RCC 7860 (cell line): ENCODE data around the gene NID2.
A peak's percentile ranks its signal among the peaks of the same experiment; 100 is the strongest.

Source experiments
- DNase-seq: peaks from one replicate; pipeline ENCODE4 v3.0.0-alpha.2; 2015; ENCODE audit warnings: low spot score
- FAIRE-seq: peaks from 2 replicates; lab custom pipeline; 2012; peaks lifted over from hg19 to GRCh38; lab: Jason Lieb, UNC

Gene NID2

GRCh38 chr14:52032204-52032801 lies 36.6 kb downstream of the NID2 start:
- DNase-seq = no peak
- no peak for FAIRE-seq

- FAIRE-seq (no peak), DNase-seq (peak; percentile 6)
Observed at GRCh38 chr14:52031781-52032180, 37.1 kb downstream of the NID2 start.

GRCh38 chr14:52029881-52030280 lies 39.0 kb downstream of the NID2 start:
- no peak for DNase-seq
- no peak for FAIRE-seq

GRCh38 chr14:52026901-52027300 lies 42.0 kb downstream of the NID2 start:
- DNase-seq (no peak), FAIRE-seq (no peak)

GRCh38 chr14:52026017-52026660 lies 42.7 kb downstream of the NID2 start:
- FAIRE-seq = no peak

GRCh38 chr14:52025310-52025709 lies 43.5 kb downstream of the NID2 start:
- DNase-seq (no peak), FAIRE-seq (no peak)

More at GRCh38 chr14:52026017-52026660, 42.7 kb downstream of the NID2 start:
- no peak for DNase-seq

- DNase-seq (no peak), FAIRE-seq (no peak)
Observed at GRCh38 chr14:52023518-52023917, 45.3 kb downstream of the NID2 start.

- FAIRE-seq = no peak
- no peak for DNase-seq
Observed at GRCh38 chr14:52021957-52022600, 46.8 kb downstream of the NID2 start.

- DNase-seq = no peak
- no peak for FAIRE-seq
Observed at GRCh38 chr14:52020866-52021717, 47.8 kb downstream of the NID2 start.

- no peak for FAIRE-seq
- DNase-seq = no peak
Observed at GRCh38 chr14:52020161-52020714, 48.6 kb downstream of the NID2 start.

- DNase-seq = no peak
- no peak for FAIRE-seq
Observed at GRCh38 chr14:52018970-52019369, 49.9 kb downstream of the NID2 start.

GRCh38 chr14:52018252-52018651 lies 50.6 kb downstream of the NID2 start:
- DNase-seq = no peak
- no peak for FAIRE-seq

- no peak for DNase-seq
- FAIRE-seq = no peak
Observed at GRCh38 chr14:52015411-52016030, 53.3 kb downstream of the NID2 start.

- no peak for DNase-seq
- FAIRE-seq = no peak
Observed at GRCh38 chr14:52014601-52015267, 54.1 kb downstream of the NID2 start.

GRCh38 chr14:52013984-52014600 lies 54.8 kb downstream of the NID2 start:
- no peak for DNase-seq
- no peak for FAIRE-seq

- no peak for FAIRE-seq
- no peak for DNase-seq
Observed at GRCh38 chr14:52012635-52013034, 56.2 kb downstream of the NID2 start.

- FAIRE-seq = no peak
Observed at GRCh38 chr14:52011523-52011922, 57.3 kb downstream of the NID2 start.

GRCh38 chr14:52010173-52010693 lies 58.6 kb downstream of the NID2 start:
- FAIRE-seq (no peak), DNase-seq (no peak)

More at GRCh38 chr14:52011523-52011922, 57.3 kb downstream of the NID2 start:
- no peak for DNase-seq

- FAIRE-seq = no peak
- no peak for DNase-seq
Observed at GRCh38 chr14:52008136-52008535, 60.7 kb downstream of the NID2 start.
